ENCODE measurements around the gene NKAIN1.
"Not testable (repeated sequence)": the region's sequence is repeated elsewhere in the genome, so short reads cannot be mapped to it uniquely, and the experiment has no call there.

GRCh38 chr1:31195267-31195666, 44.4 kb downstream of the NKAIN1 start:
- TF ChIP-seq CTCF (optimal IDR thresholded peaks at IDR 0.05 in 1 of 3, IDR thresholded peaks at IDR 0.05 in 1 of 3, conservative IDR thresholded peaks at IDR 0.05 in 1 of 3; ENCODE audit: extremely low read depth in 1 of 3, insufficient read depth in 2 of 3, low read length in 3 of 3); EZH2 (IDR thresholded peaks at IDR 0.05; ENCODE audit: low read length): not testable (repeated sequence)
